H9 (cell line): ENCODE results near the gene SRRM2. TPM values are rescaled to one million over a fixed set of nuclear protein-coding genes. Genes with fewer than 3 reads are reported as not detected.

Experiments used
- DNase-seq: peaks from one replicate; pipeline ENCODE4 v3.0.0-alpha.2; 2017
- H2AFZ ChIP-seq: one replicate; pipeline ENCODE4 v1.6.1; 2013; ENCODE audit warnings: mild to moderate bottlenecking, low read length, control low read depth, moderate library complexity
- H2AK5ac ChIP-seq: 2 replicates; pipeline ENCODE4 v1.6.1; 2013; ENCODE audit warnings: low read length, control low read depth, mixed read lengths; ENCODE audit not compliant: insufficient read length
- H2BK120ac ChIP-seq: one replicate; pipeline ENCODE4 v1.6.1; 2013; ENCODE audit warnings: low read depth, mild to moderate bottlenecking, low read length, control low read depth, inconsistent platforms; ENCODE audit not compliant: poor library complexity, severe bottlenecking
- H2BK12ac ChIP-seq: 2 replicates; pipeline ENCODE4 v1.6.1; 2013; ENCODE audit warnings: low read length, control low read depth, mixed read lengths, low read depth; ENCODE audit not compliant: insufficient read length
- H2BK15ac ChIP-seq: 2 replicates; pipeline ENCODE4 v1.6.1; 2013; ENCODE audit warnings: low read depth, low read length, control low read depth
- H2BK20ac ChIP-seq: one replicate; pipeline ENCODE4 v1.6.1; 2013; ENCODE audit warnings: low read depth, mild to moderate bottlenecking, low read length, control low read depth, inconsistent platforms; ENCODE audit not compliant: poor library complexity, severe bottlenecking
- H2BK5ac ChIP-seq: 2 replicates; pipeline ENCODE4 v1.6.1; 2013; ENCODE audit warnings: low read length, control low read depth, mixed read lengths; ENCODE audit not compliant: insufficient read length
- H3K14ac ChIP-seq: 2 replicates; pipeline ENCODE4 v1.6.1; 2013; ENCODE audit warnings: low read length, control low read depth; ENCODE audit not compliant: insufficient read depth
- H3K18ac ChIP-seq: 2 replicates; pipeline ENCODE4 v1.6.1; 2013; ENCODE audit warnings: low read depth, mild to moderate bottlenecking, mixed read lengths, low read length, control low read depth; ENCODE audit not compliant: insufficient read length
- H3K23ac ChIP-seq: 2 replicates; pipeline ENCODE4 v1.6.1; 2013; ENCODE audit warnings: low read length, control low read depth, mixed read lengths, low read depth; ENCODE audit not compliant: insufficient read length
- H3K23me2 ChIP-seq: 2 replicates; pipeline ENCODE4 v1.6.1; 2013; ENCODE audit warnings: low read depth, mild to moderate bottlenecking, mixed read lengths, low read length, control low read depth; ENCODE audit not compliant: insufficient read length, poor library complexity, severe bottlenecking
- H3K27ac ChIP-seq: 2 replicates; pipeline ENCODE4 v1.5.1; 2013; ENCODE audit warnings: low read length, control low read depth, mixed read lengths, low read depth; ENCODE audit not compliant: insufficient read length
- H3K27me3 ChIP-seq: 2 replicates; pipeline ENCODE4 v1.6.1; 2013; ENCODE audit warnings: low read length, control low read depth, inconsistent platforms; ENCODE audit not compliant: insufficient read depth
- H3K4ac ChIP-seq: 2 replicates; pipeline ENCODE4 v1.6.1; 2013; ENCODE audit warnings: low read depth, mild to moderate bottlenecking, control low read depth, inconsistent platforms, low read length, moderate library complexity
- H3K4me1 ChIP-seq: 2 replicates; pipeline ENCODE4 v1.6.1; 2013; ENCODE audit warnings: low read length, control low read depth, inconsistent platforms; ENCODE audit not compliant: insufficient read depth
- H3K4me2 ChIP-seq: 2 replicates; pipeline ENCODE4 v1.6.1; 2013; ENCODE audit warnings: low read length, control low read depth, mixed read lengths; ENCODE audit not compliant: insufficient read length, insufficient read depth
- H3K56ac ChIP-seq: 2 replicates; pipeline ENCODE4 v1.6.1; 2013; ENCODE audit warnings: low read depth, mild to moderate bottlenecking, mixed read lengths, low read length, control low read depth; ENCODE audit not compliant: insufficient read length
- H3K79me1 ChIP-seq: 2 replicates; pipeline ENCODE4 v1.6.1; 2013; ENCODE audit warnings: low read depth, mild to moderate bottlenecking, moderate library complexity, low read length, control low read depth, inconsistent platforms; ENCODE audit not compliant: insufficient read depth, poor library complexity, severe bottlenecking
- H3K79me2 ChIP-seq: 2 replicates; pipeline ENCODE4 v1.6.1; 2013; ENCODE audit warnings: low read length, control low read depth, inconsistent platforms; ENCODE audit not compliant: insufficient read depth
- H3K9ac ChIP-seq: 2 replicates; pipeline ENCODE4 v1.6.1; 2013; ENCODE audit warnings: low read length, control low read depth, mixed read lengths; ENCODE audit not compliant: insufficient read length; ENCODE audit errors: extremely low read depth
- H3K9me3 ChIP-seq: one replicate; pipeline ENCODE4 v1.6.1; 2013; ENCODE audit warnings: low read depth, low read length, inconsistent platforms; ENCODE audit not compliant: control insufficient read depth
- H3T11ph ChIP-seq: one replicate; pipeline ENCODE4 v1.6.1; 2013; ENCODE audit warnings: mild to moderate bottlenecking, low read length, control low read depth, inconsistent platforms
- H4K20me1 ChIP-seq: one replicate; pipeline ENCODE4 v1.6.1; 2013; ENCODE audit not compliant: control insufficient read depth, insufficient read length, insufficient read depth
- H4K5ac ChIP-seq: 2 replicates; pipeline ENCODE4 v1.6.1; 2013; ENCODE audit warnings: low read depth, mild to moderate bottlenecking, mixed read lengths, low read length, control low read depth; ENCODE audit not compliant: insufficient read length
- H4K8ac ChIP-seq: replicated peaks from 2 replicates; pipeline ENCODE4 v1.6.1; 2013; ENCODE audit warnings: low read length, control low read depth, mixed read lengths, low read depth; ENCODE audit not compliant: insufficient read length
- H4K91ac ChIP-seq: 2 replicates; pipeline ENCODE4 v1.6.1; 2013; ENCODE audit warnings: low read depth, mild to moderate bottlenecking, moderate library complexity, mixed read lengths, low read length, control low read depth; ENCODE audit not compliant: insufficient read length
- H3K27ac Mint-ChIP-seq, 3 experiments: 2 replicates in 2 of 3; 3 replicates in 1 of 3; pipeline ENCODE4 v1.8.0; 2020 to 2021; ENCODE audit warnings: mixed read lengths in 3 of 3, mild to moderate bottlenecking in 1 of 3, moderate library complexity in 1 of 3
- H3K27me3 Mint-ChIP-seq: 2 replicates; pipeline ENCODE4 v1.8.0; 2021; ENCODE audit warnings: low read depth, mild to moderate bottlenecking, moderate library complexity, mixed read lengths
- H3K36me3 Mint-ChIP-seq, 3 experiments: 2 replicates in 2 of 3; 3 replicates in 1 of 3; pipeline ENCODE4 v1.8.0; 2020 to 2021; ENCODE audit warnings: low read depth in 3 of 3, mixed read lengths in 3 of 3; ENCODE audit not compliant: insufficient read depth in 1 of 3
- H3K4me1 Mint-ChIP-seq, 2 experiments: 2 replicates each; pipeline ENCODE4 v1.8.0; 2020; ENCODE audit warnings: mixed read lengths in 2 of 2
- H3K4me3 Mint-ChIP-seq, 2 experiments: 2 replicates in 1 of 2; 3 replicates in 1 of 2; pipeline ENCODE4 v1.8.0; 2020 to 2021; ENCODE audit warnings: mild to moderate bottlenecking in 2 of 2, mixed read lengths in 2 of 2, moderate library complexity in 1 of 2
- H3K9me3 Mint-ChIP-seq, 2 experiments: 2 replicates in 1 of 2; 3 replicates in 1 of 2; pipeline ENCODE4 v1.8.0; 2020; ENCODE audit warnings: mild to moderate bottlenecking in 2 of 2, mixed read lengths in 2 of 2, moderate library complexity in 1 of 2
- CTCF ChIP-seq: fragments of 200-600 bp; sonication (generic); conservative IDR thresholded peaks from 3 replicates; pipeline ENCODE4 v1.8.0; 2021; ENCODE audit warnings: antibody characterized with exemption, mild to moderate bottlenecking
- WGBS: extraction: QIAGEN DNeasy Blood & Tissue Kit; methylation state at CpG from one replicate; pipeline ENCODE4 v1.1.7; 2013; ENCODE audit warnings: missing lambda C conversion rate, low lambda C conversion rate, mixed read lengths; ENCODE audit not compliant: insufficient read length; ENCODE audit errors: extremely low coverage; 5-methylcytosine and 5-hydroxymethylcytosine counted together
- total RNA-seq: library from RNA; stranded (reverse); gene quantifications from 2 replicates; pipeline ENCODE4 v1.2.1, GENCODE V29; 2021

SRRM2 gene
- total RNA-seq, 1 experiment from 2014 or later, result 694 TPM

- Histone ChIP-seq H2BK120ac (no peak overlapping the region), H2AK5ac (no peak overlapping the region), H2AFZ (no peak overlapping the region), H3K14ac (no peak overlapping the region), H4K8ac (no peak overlapping the region), H4K20me1 (no peaks in the 10 kb centered on the region), H3K23ac (no peak overlapping the region), H3K9me3 (no peaks in the 10 kb centered on the region), H3K27me3 (no peaks in the 10 kb centered on the region), H3K27ac (no peak overlapping the region), H3K79me2 (no peaks in the 10 kb centered on the region), H3K79me1 (no peaks in the 10 kb centered on the region), H3K4me1 (no peaks in the 10 kb centered on the region), H4K91ac (no peak overlapping the region), H2BK12ac (no peak overlapping the region), H2BK15ac (no peak overlapping the region), H3K18ac (no peak overlapping the region), H3T11ph (no peak overlapping the region), H3K56ac (no peak overlapping the region), H4K5ac (no peak overlapping the region), H2BK5ac (no peak overlapping the region), H3K9ac (no peak overlapping the region), H2BK20ac (no peak overlapping the region), H3K4me2 (no peak overlapping the region), H3K4ac (no peak overlapping the region), H3K23me2 (no peaks in the 10 kb centered on the region)
- DNase-seq, result no peak
- no peak overlapping the region for H3K27ac Mint-ChIP-seq
- no peak for TF ChIP-seq CTCF
- no peaks in the 10 kb centered on the region for H3K9me3 Mint-ChIP-seq
- no CpG with 5 or more reads among the region's 9 CpGs for WGBS
- peaks cover 8 to 9% of the 10 kb centered on the region in 2 experiments for H3K4me1 Mint-ChIP-seq
- H3K36me3 Mint-ChIP-seq, result peaks cover 11 to 14% (median 12%) of the 10 kb centered on the region in 3 experiments; a peak in 6 of 7 replicates
- no peak overlapping the region for H3K4me3 Mint-ChIP-seq
- H3K27me3 Mint-ChIP-seq, result no peaks in the 10 kb centered on the region; the same call in 1 of the 2 replicates
Measured at GRCh38 chr16:2745961-2746360, 6.5 kb upstream of the SRRM2 start.
